HepG2 (cell line): Measurements from ENCODE around the gene CREBBP. TPM values are rescaled to one million over a fixed set of nuclear protein-coding genes. Genes with fewer than 3 reads are reported as not detected.

Experiments
- CEBPG ChIP-seq: IDR thresholded peaks from 2 replicates; pipeline ENCODE4 v1.6.1; 2016
- ERF ChIP-seq: IDR thresholded peaks from 2 replicates; pipeline ENCODE4 v1.6.1; 2018; ENCODE audit warnings: missing biosample characterization, missing genetic modification reagents
- GPN1 ChIP-seq: sonication (generic); formaldehyde crosslinking; IDR thresholded peaks from 2 replicates; pipeline ENCODE4 v1.5.1; 2020; ENCODE audit warnings: missing genetic modification reagents, borderline replicate concordance
- RFX5 ChIP-seq: IDR thresholded peaks from 2 replicates; pipeline ENCODE4 v1.6.1; 2011; ENCODE audit warnings: low read depth, low read length, improper control_type of control experiment
- ZNF446 ChIP-seq: sonication (generic); formaldehyde crosslinking; IDR thresholded peaks from 2 replicates; pipeline ENCODE4 v1.5.0; 2020; ENCODE audit warnings: mild to moderate bottlenecking, missing genetic modification reagents
- ZNF460 ChIP-seq: sonication (generic); formaldehyde crosslinking; IDR thresholded peaks from 2 replicates; pipeline ENCODE4 v1.5.1; 2020; ENCODE audit warnings: missing genetic modification reagents, mild to moderate bottlenecking, borderline replicate concordance
- polyA plus RNA-seq, 8 experiments: library from polyadenylated mRNA; depleted of rRNA in 3 of 8; stranded (reverse) in 7 of 8; unstranded in 1 of 8; fragments of >200 nt; fragmentation: Illumina TruSeq in 4 of 8; extraction: Trizol in 4 of 8; gene quantifications; 2 replicates each; pipeline versions ENCODE4 v1.2.1 to v1.2.3, GENCODE V29; 2011 to 2016; ENCODE audit warnings: low read depth in 4 of 8, missing spikeins in 1 of 8, mixed read lengths in 1 of 8; ENCODE audit not compliant: insufficient read depth in 1 of 8
- total RNA-seq, 5 experiments: library from RNA; depleted of rRNA; stranded (reverse); fragments of >200 nt; fragmentation: Illumina TruSeq; extraction: Trizol; gene quantifications; 2 replicates each; pipeline ENCODE4 v1.2.3, GENCODE V29; 2016; ENCODE audit warnings: low read depth in 1 of 5
- TF ChIP-seq, protein P1 (sequence below): sonication (generic); formaldehyde crosslinking; IDR thresholded peaks from 2 replicates; pipeline ENCODE4 v1.4.0; 2020; ENCODE audit warnings: missing genetic modification reagents, mild to moderate bottlenecking, borderline replicate concordance
- TF ChIP-seq, protein P2 (sequence below): sonication (generic); formaldehyde crosslinking; IDR thresholded peaks from 2 replicates; pipeline ENCODE4 v1.8.1; 2023; ENCODE audit warnings: mild to moderate bottlenecking, inconsistent platforms, moderate library complexity, missing genetic modification reagents, borderline replicate concordance
- TF ChIP-seq, protein P3 (sequence below): IDR thresholded peaks from 2 replicates; pipeline ENCODE4 v1.4.0; 2020; ENCODE audit warnings: mild to moderate bottlenecking, missing genetic modification reagents
- TF ChIP-seq, protein P4 (sequence below): fragments of 450-650 bp; IDR thresholded peaks from 2 replicates; pipeline ENCODE4 v1.6.1; 2017
- TF ChIP-seq, protein P5 (sequence below): sonication (generic); formaldehyde crosslinking; IDR thresholded peaks from 2 replicates; pipeline ENCODE4 v1.4.0; 2020; ENCODE audit warnings: missing genetic modification reagents, borderline replicate concordance

Gene CREBBP
- total and polyA plus RNA-seq, 2 of the 13 experiments (the other 11 are each of a cell fraction or from before 2014, with no cell fraction given): 5.3 to 10.4 TPM

DNA sequence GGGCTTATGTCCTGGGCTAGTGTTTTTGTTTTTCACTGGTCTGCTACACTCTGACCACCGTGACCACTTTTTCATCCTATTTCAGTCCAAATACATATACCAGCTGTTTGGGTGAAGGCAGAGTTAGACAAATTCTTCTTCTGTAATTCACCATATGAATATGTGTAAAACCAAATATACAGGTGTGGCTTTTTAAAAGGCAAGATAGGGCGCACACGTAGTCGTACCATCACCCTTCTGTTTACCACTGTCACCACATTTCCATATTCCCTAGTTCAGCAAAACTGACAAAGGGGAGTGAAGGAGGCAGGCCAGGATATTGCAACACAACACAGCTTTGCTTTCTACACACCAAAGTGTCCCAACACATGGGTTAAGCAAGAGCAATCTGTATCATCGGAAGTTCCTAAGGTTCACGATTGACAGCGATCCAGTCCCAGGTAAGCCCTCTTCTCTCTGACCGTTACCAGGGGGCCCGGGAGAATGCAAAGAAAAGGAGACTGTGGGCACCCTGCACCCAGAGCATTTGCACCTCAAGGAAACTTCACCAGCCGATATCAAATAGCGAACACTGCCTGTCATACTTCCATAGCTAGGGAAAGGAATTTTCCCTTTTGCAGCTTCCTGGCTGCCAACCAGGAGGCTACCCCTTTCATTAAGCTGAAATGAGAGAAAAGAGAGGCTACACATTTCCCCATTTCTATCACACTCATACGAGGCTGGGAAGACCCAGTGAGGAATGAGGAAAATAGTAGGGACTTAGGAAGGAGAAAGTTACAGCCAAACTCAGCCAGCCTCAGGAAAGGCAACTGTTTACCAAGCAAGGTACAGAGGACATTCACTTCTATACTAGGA lies 23.1 kb downstream of the CREBBP start (continued):
- TF ChIP-seq, protein P1, sequence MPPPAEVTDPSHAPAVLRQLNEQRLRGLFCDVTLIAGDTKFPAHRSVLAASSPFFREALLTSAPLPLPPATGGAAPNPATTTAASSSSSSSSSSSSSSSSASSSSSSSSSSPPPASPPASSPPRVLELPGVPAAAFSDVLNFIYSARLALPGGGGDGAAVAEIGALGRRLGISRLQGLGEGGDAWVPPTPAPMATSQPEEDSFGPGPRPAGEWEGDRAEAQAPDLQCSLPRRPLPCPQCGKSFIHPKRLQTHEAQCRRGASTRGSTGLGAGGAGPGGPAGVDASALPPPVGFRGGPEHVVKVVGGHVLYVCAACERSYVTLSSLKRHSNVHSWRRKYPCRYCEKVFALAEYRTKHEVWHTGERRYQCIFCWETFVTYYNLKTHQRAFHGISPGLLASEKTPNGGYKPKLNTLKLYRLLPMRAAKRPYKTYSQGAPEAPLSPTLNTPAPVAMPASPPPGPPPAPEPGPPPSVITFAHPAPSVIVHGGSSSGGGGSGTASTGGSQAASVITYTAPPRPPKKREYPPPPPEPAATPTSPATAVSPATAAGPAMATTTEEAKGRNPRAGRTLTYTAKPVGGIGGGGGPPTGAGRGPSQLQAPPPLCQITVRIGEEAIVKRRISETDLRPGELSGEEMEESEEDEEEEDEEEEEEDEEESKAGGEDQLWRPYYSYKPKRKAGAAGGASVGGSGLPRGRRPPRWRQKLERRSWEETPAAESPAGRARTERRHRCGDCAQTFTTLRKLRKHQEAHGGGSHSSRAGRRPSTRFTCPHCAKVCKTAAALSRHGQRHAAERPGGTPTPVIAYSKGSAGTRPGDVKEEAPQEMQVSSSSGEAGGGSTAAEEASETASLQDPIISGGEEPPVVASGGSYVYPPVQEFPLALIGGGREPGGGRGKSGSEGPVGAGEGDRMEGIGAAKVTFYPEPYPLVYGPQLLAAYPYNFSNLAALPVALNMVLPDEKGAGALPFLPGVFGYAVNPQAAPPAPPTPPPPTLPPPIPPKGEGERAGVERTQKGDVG (CRISPR knock-in tag): no peak
- TF ChIP-seq ERF (no peak; the same call in none of the 2 replicates), GPN1 (no peak), CEBPG (CRISPR knock-in tag) (peak; percentile 99), RFX5 (no peak), ZNF460 (no peak), ZNF446 (CRISPR knock-in tag) (no peak)
- TF ChIP-seq, protein P2, sequence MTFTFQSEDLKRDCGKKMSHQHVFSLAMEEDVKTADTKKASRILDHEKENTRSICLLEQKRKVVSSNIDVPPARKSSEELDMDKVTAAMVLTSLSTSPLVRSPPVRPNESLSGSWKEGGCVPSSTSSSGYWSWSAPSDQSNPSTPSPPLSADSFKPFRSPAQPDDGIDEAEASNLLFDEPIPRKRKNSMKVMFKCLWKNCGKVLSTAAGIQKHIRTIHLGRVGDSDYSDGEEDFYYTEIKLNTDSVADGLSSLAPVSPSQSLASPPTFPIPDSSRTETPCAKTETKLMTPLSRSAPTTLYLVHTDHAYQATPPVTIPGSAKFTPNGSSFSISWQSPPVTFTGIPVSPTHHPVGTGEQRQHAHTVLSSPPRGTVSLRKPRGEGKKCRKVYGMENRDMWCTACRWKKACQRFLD (CRISPR knock-in tag): no peak
- TF ChIP-seq, protein P3, sequence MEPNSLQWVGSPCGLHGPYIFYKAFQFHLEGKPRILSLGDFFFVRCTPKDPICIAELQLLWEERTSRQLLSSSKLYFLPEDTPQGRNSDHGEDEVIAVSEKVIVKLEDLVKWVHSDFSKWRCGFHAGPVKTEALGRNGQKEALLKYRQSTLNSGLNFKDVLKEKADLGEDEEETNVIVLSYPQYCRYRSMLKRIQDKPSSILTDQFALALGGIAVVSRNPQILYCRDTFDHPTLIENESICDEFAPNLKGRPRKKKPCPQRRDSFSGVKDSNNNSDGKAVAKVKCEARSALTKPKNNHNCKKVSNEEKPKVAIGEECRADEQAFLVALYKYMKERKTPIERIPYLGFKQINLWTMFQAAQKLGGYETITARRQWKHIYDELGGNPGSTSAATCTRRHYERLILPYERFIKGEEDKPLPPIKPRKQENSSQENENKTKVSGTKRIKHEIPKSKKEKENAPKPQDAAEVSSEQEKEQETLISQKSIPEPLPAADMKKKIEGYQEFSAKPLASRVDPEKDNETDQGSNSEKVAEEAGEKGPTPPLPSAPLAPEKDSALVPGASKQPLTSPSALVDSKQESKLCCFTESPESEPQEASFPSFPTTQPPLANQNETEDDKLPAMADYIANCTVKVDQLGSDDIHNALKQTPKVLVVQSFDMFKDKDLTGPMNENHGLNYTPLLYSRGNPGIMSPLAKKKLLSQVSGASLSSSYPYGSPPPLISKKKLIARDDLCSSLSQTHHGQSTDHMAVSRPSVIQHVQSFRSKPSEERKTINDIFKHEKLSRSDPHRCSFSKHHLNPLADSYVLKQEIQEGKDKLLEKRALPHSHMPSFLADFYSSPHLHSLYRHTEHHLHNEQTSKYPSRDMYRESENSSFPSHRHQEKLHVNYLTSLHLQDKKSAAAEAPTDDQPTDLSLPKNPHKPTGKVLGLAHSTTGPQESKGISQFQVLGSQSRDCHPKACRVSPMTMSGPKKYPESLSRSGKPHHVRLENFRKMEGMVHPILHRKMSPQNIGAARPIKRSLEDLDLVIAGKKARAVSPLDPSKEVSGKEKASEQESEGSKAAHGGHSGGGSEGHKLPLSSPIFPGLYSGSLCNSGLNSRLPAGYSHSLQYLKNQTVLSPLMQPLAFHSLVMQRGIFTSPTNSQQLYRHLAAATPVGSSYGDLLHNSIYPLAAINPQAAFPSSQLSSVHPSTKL (CRISPR knock-in tag): peak; percentile 80
- TF ChIP-seq, protein P4, sequence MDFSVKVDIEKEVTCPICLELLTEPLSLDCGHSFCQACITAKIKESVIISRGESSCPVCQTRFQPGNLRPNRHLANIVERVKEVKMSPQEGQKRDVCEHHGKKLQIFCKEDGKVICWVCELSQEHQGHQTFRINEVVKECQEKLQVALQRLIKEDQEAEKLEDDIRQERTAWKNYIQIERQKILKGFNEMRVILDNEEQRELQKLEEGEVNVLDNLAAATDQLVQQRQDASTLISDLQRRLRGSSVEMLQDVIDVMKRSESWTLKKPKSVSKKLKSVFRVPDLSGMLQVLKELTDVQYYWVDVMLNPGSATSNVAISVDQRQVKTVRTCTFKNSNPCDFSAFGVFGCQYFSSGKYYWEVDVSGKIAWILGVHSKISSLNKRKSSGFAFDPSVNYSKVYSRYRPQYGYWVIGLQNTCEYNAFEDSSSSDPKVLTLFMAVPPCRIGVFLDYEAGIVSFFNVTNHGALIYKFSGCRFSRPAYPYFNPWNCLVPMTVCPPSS: no peak
- TF ChIP-seq, protein P5, sequence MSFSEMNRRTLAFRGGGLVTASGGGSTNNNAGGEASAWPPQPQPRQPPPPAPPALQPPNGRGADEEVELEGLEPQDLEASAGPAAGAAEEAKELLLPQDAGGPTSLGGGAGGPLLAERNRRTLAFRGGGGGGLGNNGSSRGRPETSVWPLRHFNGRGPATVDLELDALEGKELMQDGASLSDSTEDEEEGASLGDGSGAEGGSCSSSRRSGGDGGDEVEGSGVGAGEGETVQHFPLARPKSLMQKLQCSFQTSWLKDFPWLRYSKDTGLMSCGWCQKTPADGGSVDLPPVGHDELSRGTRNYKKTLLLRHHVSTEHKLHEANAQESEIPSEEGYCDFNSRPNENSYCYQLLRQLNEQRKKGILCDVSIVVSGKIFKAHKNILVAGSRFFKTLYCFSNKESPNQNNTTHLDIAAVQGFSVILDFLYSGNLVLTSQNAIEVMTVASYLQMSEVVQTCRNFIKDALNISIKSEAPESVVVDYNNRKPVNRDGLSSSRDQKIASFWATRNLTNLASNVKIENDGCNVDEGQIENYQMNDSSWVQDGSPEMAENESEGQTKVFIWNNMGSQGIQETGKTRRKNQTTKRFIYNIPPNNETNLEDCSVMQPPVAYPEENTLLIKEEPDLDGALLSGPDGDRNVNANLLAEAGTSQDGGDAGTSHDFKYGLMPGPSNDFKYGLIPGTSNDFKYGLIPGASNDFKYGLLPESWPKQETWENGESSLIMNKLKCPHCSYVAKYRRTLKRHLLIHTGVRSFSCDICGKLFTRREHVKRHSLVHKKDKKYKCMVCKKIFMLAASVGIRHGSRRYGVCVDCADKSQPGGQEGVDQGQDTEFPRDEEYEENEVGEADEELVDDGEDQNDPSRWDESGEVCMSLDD (CRISPR knock-in tag): no peak
